ENCODE data around the gene CLCN2. TPM values are rescaled to one million over a fixed set of nuclear protein-coding genes. Genes with fewer than 3 reads are reported as not detected.

The CLCN2 gene
- polyA plus RNA-seq, 1 experiment, result 2.6 TPM

DNA sequence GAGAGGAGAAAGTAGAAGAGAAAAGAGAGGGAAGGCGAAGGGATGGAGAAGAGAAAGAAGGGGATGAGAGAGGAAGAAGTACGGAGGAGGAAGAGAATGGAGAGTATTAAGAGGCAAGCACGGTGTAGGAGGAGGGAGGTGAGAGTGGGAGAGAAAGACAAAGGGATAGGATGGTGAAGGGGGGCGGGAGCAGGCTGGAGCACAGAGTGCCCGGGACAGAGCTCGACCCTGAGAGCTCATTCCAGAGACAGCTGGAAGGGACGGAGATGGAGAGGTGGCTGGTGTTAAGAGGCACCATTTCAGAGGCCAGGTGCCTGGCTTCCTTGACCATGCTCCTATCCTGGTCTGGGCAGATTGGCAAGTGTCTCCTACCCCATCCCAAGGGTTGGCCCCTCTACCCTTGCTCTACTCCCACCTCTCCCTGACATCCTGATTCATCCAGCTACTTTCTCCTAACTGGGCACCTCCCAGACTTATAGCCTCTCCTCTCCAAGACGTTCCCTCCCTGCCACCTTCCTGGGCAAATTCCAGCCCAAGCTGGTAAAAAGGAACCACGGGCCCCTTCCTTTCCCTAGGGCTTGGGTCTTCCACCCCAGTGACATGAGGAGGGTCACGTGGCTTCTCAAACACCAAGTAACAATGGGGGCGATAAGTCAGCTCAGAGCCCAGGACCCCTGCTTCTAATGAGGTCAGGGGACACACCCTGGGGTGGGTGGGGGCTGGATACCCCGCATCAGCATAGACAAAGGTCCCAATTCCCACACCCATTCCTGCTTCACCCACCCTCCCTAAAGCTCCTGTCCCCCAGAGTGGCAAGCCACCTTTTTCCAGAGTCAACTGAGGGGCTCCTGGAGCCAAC lies 1.1 kb downstream of the CLCN2 start:
- H3K27me3 ChIP-seq (ENCODE audit: control insufficient read depth, insufficient read depth, low read length), result no peaks in the 10 kb centered on the region
- CTCF ChIA-PET, result interaction anchor here (0.6 to 2.2 kb wide), 7 partner anchors 11 to 181 kb away, joined by 3 to 8 read pairs (median 4); no protein-coding TSS in a partner anchor
- H3K36me3 ChIP-seq (ENCODE audit: control insufficient read depth, insufficient read depth, low read length), result peaks cover 3% of the 10 kb centered on the region
- no peak for DNase-seq (ENCODE audit: low read depth)
- POLR2A ChIA-PET, result interaction anchor here (0.5 kb wide), 1 partner anchor 12 kb away, joined by 11 read pairs; no protein-coding TSS in a partner anchor
- H3K4me3 ChIP-seq (ENCODE audit: low read depth, low read length), result peak overlapping the region; percentile 77
- TF ChIP-seq, protein P1, sequence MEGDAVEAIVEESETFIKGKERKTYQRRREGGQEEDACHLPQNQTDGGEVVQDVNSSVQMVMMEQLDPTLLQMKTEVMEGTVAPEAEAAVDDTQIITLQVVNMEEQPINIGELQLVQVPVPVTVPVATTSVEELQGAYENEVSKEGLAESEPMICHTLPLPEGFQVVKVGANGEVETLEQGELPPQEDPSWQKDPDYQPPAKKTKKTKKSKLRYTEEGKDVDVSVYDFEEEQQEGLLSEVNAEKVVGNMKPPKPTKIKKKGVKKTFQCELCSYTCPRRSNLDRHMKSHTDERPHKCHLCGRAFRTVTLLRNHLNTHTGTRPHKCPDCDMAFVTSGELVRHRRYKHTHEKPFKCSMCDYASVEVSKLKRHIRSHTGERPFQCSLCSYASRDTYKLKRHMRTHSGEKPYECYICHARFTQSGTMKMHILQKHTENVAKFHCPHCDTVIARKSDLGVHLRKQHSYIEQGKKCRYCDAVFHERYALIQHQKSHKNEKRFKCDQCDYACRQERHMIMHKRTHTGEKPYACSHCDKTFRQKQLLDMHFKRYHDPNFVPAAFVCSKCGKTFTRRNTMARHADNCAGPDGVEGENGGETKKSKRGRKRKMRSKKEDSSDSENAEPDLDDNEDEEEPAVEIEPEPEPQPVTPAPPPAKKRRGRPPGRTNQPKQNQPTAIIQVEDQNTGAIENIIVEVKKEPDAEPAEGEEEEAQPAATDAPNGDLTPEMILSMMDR (IDR thresholded peaks at IDR 0.05; ENCODE audit: insufficient read depth, low read depth, low read length), result no peak

DNA sequence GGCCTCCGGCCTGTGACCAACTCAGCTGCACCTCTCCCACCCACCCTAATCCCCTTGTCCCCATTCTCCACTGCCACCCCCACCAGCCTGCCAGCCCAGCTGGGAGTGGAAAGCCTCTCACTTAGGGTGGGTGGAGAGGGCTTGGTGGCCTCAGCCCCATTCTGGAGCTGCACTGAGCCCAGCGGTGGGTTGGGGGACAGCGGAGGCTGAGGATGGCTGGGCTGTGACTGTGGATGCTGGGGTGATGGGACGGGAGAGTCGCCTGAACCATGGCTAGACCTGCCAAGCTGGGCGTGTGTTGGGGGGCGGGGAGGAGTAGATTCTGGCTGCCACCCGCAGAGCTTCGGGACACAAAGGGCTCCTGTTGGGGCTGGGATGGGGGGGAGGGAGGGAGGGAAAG lies 1.8 kb downstream of the CLCN2 start:
- POLR2A ChIA-PET, result no interaction called here
- TF ChIP-seq, protein P1 (IDR thresholded peaks at IDR 0.05; ENCODE audit: insufficient read depth, low read depth, low read length), result no peak
- CTCF ChIA-PET, result interaction anchor here (1.0 to 2.2 kb wide), 6 partner anchors 11 to 182 kb away, joined by 3 to 8 read pairs (median 4); no protein-coding TSS in a partner anchor
- Histone ChIP-seq H3K36me3 (ENCODE audit: control insufficient read depth, insufficient read depth, low read length) (peaks cover 3% of the 10 kb centered on the region), H3K27me3 (ENCODE audit: control insufficient read depth, insufficient read depth, low read length) (no peaks in the 10 kb centered on the region), H3K4me3 (ENCODE audit: low read depth, low read length) (no peak overlapping the region)
- DNase-seq (ENCODE audit: low read depth), result no peak

DNA sequence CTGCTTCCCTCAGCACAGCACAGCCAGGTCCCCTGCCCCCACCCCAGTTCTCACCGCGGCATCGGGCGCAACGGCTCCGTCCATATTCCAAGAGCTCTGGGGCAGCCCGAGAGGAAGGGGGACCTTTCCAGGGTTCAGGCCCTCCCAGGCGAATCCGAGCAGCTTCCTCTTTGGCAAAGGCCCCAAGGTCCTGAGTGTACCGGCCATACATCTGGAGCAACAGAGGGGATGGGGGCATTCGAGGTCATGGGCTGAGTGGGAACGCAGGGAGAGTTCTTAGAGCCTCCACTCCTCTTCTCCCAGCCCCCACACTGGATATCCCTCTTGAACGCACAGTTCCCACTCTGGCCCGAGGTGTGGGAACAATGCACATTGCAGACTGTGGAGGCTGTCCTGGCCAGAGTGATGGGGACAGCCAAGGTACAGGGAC lies 2.5 kb downstream of the CLCN2 start:
- TF ChIP-seq, protein P1 (IDR thresholded peaks at IDR 0.05; ENCODE audit: insufficient read depth, low read depth, low read length), result no peak
- POLR2A ChIA-PET, result interaction anchor here (0.6 kb wide), 1 partner anchor 16 kb away, joined by 20 read pairs; no protein-coding TSS in a partner anchor

GRCh38 chr3:184358124-184358767 lies 3.2 kb downstream of the CLCN2 start:
- Histone ChIP-seq H3K27me3 (ENCODE audit: control insufficient read depth, insufficient read depth, low read length) (no peaks in the 10 kb centered on the region), H3K36me3 (ENCODE audit: control insufficient read depth, insufficient read depth, low read length) (peaks cover 7% of the 10 kb centered on the region), H3K4me3 (ENCODE audit: low read depth, low read length) (no peak overlapping the region)
- CTCF ChIA-PET, result interaction anchor here (0.6 kb wide), 1 partner anchor 27 kb away, joined by 3 read pairs; no protein-coding TSS in a partner anchor
- TF ChIP-seq, protein P1 (IDR thresholded peaks at IDR 0.05; ENCODE audit: insufficient read depth, low read depth, low read length), result no peak
- no peak for DNase-seq (ENCODE audit: low read depth)
- POLR2A ChIA-PET, result interaction anchor here (0.6 kb wide), 1 partner anchor 15 kb away, joined by 20 read pairs; no protein-coding TSS in a partner anchor

More for the DNA sequence above, 2.5 kb downstream of the CLCN2 start:
- Histone ChIP-seq H3K27me3 (ENCODE audit: control insufficient read depth, insufficient read depth, low read length) (no peaks in the 10 kb centered on the region), H3K4me3 (ENCODE audit: low read depth, low read length) (no peak overlapping the region), H3K36me3 (ENCODE audit: control insufficient read depth, insufficient read depth, low read length) (peaks cover 3% of the 10 kb centered on the region)
- CTCF ChIA-PET, result interaction anchor here (1.9 kb wide), 1 partner anchor 13 kb away, joined by 7 read pairs; no protein-coding TSS in a partner anchor
- DNase-seq (ENCODE audit: low read depth), result no peak
